ENCODE results near the gene KDM5C.
"Not testable (repeated sequence)": the region's sequence is repeated elsewhere in the genome, so short reads cannot be mapped to it uniquely, and the experiment has no call there.

The KDM5C gene

GRCh38 chrX:53188763-53189162 is 36.2 kb downstream of the KDM5C start:
- no peak for DNase-seq

- no peak for DNase-seq
Observed at GRCh38 chrX:53186351-53186750, 38.7 kb downstream of the KDM5C start.

- DNase-seq = no peak
Observed at GRCh38 chrX:53184836-53185235, 40.2 kb downstream of the KDM5C start.

- DNase-seq = no peak
Observed at GRCh38 chrX:53171356-53171755, 53.7 kb downstream of the KDM5C start.

- DNase-seq = no peak
Observed at GRCh38 chrX:53166103-53166502, 58.9 kb downstream of the KDM5C start.

GRCh38 chrX:53164566-53164965 is 60.4 kb downstream of the KDM5C start:
- not testable (repeated sequence) for DNase-seq

- DNase-seq = no peak
Observed at GRCh38 chrX:53163436-53163835, 61.6 kb downstream of the KDM5C start.

GRCh38 chrX:53160297-53160983 is 64.6 kb downstream of the KDM5C start:
- DNase-seq = no peak

- DNase-seq = no peak
Observed at GRCh38 chrX:53159184-53159583, 65.8 kb downstream of the KDM5C start.

- no peak for DNase-seq
Observed at GRCh38 chrX:53156207-53156596, 68.8 kb downstream of the KDM5C start.

GRCh38 chrX:53155512-53156206 is 69.3 kb downstream of the KDM5C start:
- DNase-seq = no peak

GRCh38 chrX:53153581-53153980 is 71.4 kb downstream of the KDM5C start:
- DNase-seq = no peak

Data from DMS153 (cell line).